ENCODE data around the gene PLCH1. TPM values are rescaled to one million over a fixed set of nuclear protein-coding genes. Genes with fewer than 3 reads are reported as not detected.
A peak's percentile ranks its signal among the peaks of the same experiment; 100 is the strongest.

Gene PLCH1
- total RNA-seq, 1 donor from 2014 or later: 20.9 TPM

GRCh38 chr3:155495387-155495786 is 249.5 kb downstream of the PLCH1 start:
- H3K27ac Mint-ChIP-seq (ENCODE audit: unreplicated experiment): no peak overlapping the region
- H3K36me3 Mint-ChIP-seq (ENCODE audit: low read depth, unreplicated experiment): peaks cover 19% of the 10 kb centered on the region
- no peaks in the 10 kb centered on the region for H3K4me1 Mint-ChIP-seq (ENCODE audit: unreplicated experiment)
- no peaks in the 10 kb centered on the region for H3K9me3 Mint-ChIP-seq (ENCODE audit: unreplicated experiment)
- no peak overlapping the region for H3K4me3 Mint-ChIP-seq (ENCODE audit: unreplicated experiment)
- TF ChIP-seq CTCF (IDR thresholded peaks at IDR 0.05; ENCODE audit: unreplicated experiment): no peak
- peaks cover 2% of the 10 kb centered on the region for H3K27me3 Mint-ChIP-seq (ENCODE audit: unreplicated experiment)
- no peak for DNase-seq (ENCODE audit: low spot score)

GRCh38 chr3:155494332-155494731 is 250.5 kb downstream of the PLCH1 start:
- H3K36me3 Mint-ChIP-seq (ENCODE audit: low read depth, unreplicated experiment): peaks cover 19% of the 10 kb centered on the region
- H3K27ac Mint-ChIP-seq (ENCODE audit: unreplicated experiment): no peak overlapping the region
- no peak overlapping the region for H3K4me3 Mint-ChIP-seq (ENCODE audit: unreplicated experiment)

GRCh38 chr3:155492841-155493240 is 252.0 kb downstream of the PLCH1 start:
- Mint-ChIP-seq H3K27me3 (ENCODE audit: unreplicated experiment) (peaks cover 2% of the 10 kb centered on the region), H3K36me3 (ENCODE audit: low read depth, unreplicated experiment) (peaks cover 10% of the 10 kb centered on the region)

More at GRCh38 chr3:155494332-155494731, 250.5 kb downstream of the PLCH1 start:
- H3K4me1 Mint-ChIP-seq (ENCODE audit: unreplicated experiment): no peaks in the 10 kb centered on the region
- H3K27me3 Mint-ChIP-seq (ENCODE audit: unreplicated experiment): peaks cover 2% of the 10 kb centered on the region
- H3K9me3 Mint-ChIP-seq (ENCODE audit: unreplicated experiment): no peaks in the 10 kb centered on the region
- no peak for DNase-seq (ENCODE audit: low spot score)
- TF ChIP-seq CTCF (IDR thresholded peaks at IDR 0.05; ENCODE audit: unreplicated experiment): no peak

GRCh38 chr3:155491696-155492095 is 253.2 kb downstream of the PLCH1 start:
- peaks cover 12% of the 10 kb centered on the region for H3K36me3 Mint-ChIP-seq (ENCODE audit: low read depth, unreplicated experiment)
- H3K4me3 Mint-ChIP-seq (ENCODE audit: unreplicated experiment): no peak overlapping the region
- H3K27me3 Mint-ChIP-seq (ENCODE audit: unreplicated experiment): peaks cover 2% of the 10 kb centered on the region
- H3K27ac Mint-ChIP-seq (ENCODE audit: unreplicated experiment): no peak overlapping the region
- peak; percentile 36 for TF ChIP-seq CTCF (IDR thresholded peaks at IDR 0.05; ENCODE audit: unreplicated experiment)
- DNase-seq (ENCODE audit: low spot score): no peak
- no peaks in the 10 kb centered on the region for H3K9me3 Mint-ChIP-seq (ENCODE audit: unreplicated experiment)
- H3K4me1 Mint-ChIP-seq (ENCODE audit: unreplicated experiment): no peaks in the 10 kb centered on the region

More at GRCh38 chr3:155492841-155493240, 252.0 kb downstream of the PLCH1 start:
- H3K9me3 Mint-ChIP-seq (ENCODE audit: unreplicated experiment): no peaks in the 10 kb centered on the region
- no peaks in the 10 kb centered on the region for H3K4me1 Mint-ChIP-seq (ENCODE audit: unreplicated experiment)
- H3K4me3 Mint-ChIP-seq (ENCODE audit: unreplicated experiment): no peak overlapping the region
- DNase-seq (ENCODE audit: low spot score): no peak
- H3K27ac Mint-ChIP-seq (ENCODE audit: unreplicated experiment): no peak overlapping the region
- no peak for TF ChIP-seq CTCF (IDR thresholded peaks at IDR 0.05; ENCODE audit: unreplicated experiment)

- no peak for TF ChIP-seq CTCF (IDR thresholded peaks at IDR 0.05; ENCODE audit: unreplicated experiment)
- H3K4me3 Mint-ChIP-seq (ENCODE audit: unreplicated experiment): no peak overlapping the region
- no peak overlapping the region for H3K27ac Mint-ChIP-seq (ENCODE audit: unreplicated experiment)
- peaks cover 2% of the 10 kb centered on the region for H3K27me3 Mint-ChIP-seq (ENCODE audit: unreplicated experiment)
- H3K36me3 Mint-ChIP-seq (ENCODE audit: low read depth, unreplicated experiment): peaks cover 16% of the 10 kb centered on the region
- DNase-seq (ENCODE audit: low spot score): no peak
- H3K9me3 Mint-ChIP-seq (ENCODE audit: unreplicated experiment): no peaks in the 10 kb centered on the region
- no peaks in the 10 kb centered on the region for H3K4me1 Mint-ChIP-seq (ENCODE audit: unreplicated experiment)
These were observed 256.2 kb downstream of the PLCH1 start for GRCh38 chr3:155488671-155489070.

Data from endothelial cell (in vitro differentiated cells).